GM12874 (cell line): ENCODE results near the gene TOX3.

Source experiments
- TF ChIP-seq, protein P1 (sequence below): IDR thresholded peaks from 2 replicates; pipeline ENCODE4 v1.5.1; 2011; ENCODE audit warnings: low read depth, mild to moderate bottlenecking, control low read depth, low read length, moderate library complexity; ENCODE audit not compliant: insufficient read depth

The TOX3 gene

DNA sequence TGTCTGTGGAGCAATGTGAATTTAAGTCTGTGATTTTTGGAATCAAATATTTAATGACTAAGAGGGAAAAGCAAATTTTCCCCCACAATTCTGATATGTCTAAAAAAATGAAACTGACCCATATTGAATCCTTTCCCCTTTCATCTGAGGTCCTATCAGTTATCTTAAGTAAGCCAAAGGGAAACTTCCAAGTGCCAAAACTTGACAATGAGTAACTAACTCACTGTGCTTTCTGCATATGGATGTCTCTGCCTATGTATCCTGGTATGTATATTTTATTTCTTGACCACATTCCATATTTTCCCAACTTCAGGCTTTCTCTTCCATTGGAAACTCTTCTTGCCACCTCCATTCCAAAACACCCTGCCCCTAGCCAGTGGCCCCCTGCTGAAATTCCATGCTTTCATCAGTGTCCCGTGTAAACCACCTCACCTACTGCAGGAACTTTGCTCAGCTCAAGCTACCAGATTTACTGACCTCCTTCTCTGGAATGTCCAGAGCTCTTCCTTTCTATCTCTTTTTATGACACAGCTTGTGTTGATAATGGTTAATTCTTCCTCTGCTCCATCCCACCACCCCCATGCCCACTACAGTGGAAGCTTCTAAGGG, 59.0 kb downstream of the TOX3 start:
- TF ChIP-seq, protein P1, sequence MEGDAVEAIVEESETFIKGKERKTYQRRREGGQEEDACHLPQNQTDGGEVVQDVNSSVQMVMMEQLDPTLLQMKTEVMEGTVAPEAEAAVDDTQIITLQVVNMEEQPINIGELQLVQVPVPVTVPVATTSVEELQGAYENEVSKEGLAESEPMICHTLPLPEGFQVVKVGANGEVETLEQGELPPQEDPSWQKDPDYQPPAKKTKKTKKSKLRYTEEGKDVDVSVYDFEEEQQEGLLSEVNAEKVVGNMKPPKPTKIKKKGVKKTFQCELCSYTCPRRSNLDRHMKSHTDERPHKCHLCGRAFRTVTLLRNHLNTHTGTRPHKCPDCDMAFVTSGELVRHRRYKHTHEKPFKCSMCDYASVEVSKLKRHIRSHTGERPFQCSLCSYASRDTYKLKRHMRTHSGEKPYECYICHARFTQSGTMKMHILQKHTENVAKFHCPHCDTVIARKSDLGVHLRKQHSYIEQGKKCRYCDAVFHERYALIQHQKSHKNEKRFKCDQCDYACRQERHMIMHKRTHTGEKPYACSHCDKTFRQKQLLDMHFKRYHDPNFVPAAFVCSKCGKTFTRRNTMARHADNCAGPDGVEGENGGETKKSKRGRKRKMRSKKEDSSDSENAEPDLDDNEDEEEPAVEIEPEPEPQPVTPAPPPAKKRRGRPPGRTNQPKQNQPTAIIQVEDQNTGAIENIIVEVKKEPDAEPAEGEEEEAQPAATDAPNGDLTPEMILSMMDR = no peak

DNA sequence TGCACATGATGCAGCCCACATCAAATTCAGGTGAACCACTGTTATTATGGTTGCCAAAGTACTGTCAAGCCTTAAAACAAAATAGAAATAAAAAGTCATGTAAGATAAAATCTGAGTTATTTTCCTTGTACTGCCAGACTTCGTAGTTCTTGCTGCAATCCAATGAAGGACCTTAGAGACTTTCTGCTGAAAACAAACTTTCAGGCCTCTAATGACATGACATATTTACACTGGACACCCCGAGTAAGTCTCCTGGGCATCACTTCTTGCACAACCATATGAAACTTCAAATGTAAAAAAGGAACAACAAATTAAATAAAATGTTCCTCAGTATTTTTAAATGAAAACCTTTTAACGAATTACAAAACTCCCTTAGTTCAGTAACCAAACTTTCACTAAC, 66.7 kb downstream of the TOX3 start:
- TF ChIP-seq, protein P1 = no peak

- TF ChIP-seq, protein P1 = no peak
Measured at GRCh38 chr16:52476111-52476510, 70.8 kb downstream of the TOX3 start.

- TF ChIP-seq, protein P1 = no peak
Measured at GRCh38 chr16:52474679-52475078, 72.3 kb downstream of the TOX3 start.

GRCh38 chr16:52473096-52473495, 73.8 kb downstream of the TOX3 start:
- TF ChIP-seq, protein P1 = no peak

DNA sequence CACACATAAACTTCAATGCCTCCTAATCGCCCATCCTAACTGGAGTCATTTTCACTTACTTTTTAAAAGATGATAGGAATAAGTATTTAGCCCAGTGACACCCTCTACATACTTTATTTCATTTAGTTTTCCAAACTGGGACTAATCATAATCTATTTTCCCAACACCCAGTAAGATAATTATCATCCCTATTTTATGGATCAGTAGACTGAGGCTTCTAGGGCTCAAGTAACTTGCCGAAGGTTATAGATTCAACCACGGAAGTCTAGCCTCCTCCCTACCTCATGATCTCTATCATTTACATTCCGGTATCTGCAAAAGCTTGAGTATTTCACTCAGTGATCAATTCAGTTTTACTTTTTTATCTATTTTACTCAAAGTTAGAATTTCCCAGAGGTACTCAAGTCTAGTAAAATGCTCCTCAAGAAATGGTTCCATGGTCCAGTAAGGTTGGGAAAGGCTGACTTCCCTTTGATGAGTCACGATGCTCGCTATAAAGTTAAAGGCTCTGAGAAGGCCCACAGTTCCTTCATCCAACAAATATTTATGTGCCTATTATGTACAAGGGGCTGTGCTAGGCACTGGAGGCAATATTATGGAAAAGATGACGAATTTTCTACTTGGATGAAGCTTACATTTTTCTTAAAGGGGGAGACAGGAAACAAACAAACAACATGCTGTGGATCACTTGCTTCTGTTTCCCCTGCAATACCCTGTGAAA, 75.1 kb downstream of the TOX3 start:
- TF ChIP-seq, protein P1 = no peak

GRCh38 chr16:52470585-52470984, 76.4 kb downstream of the TOX3 start:
- TF ChIP-seq, protein P1 = no peak
